H1 (cell line): ENCODE measurements around the gene MMS22L. TPM values are rescaled to one million over a fixed set of nuclear protein-coding genes. Genes with fewer than 3 reads are reported as not detected.

Experiments used
- ASH2L ChIP-seq: fragments of 200-600, 300-600 bp; sonication (generic); IDR thresholded peaks from one replicate; pipeline ENCODE4 v1.7.1; 2017; ENCODE audit warnings: low read length
- BCL11A ChIP-seq, 2 experiments: IDR thresholded peaks; one replicate each; pipeline ENCODE4 v1.6.1; 2011; ENCODE audit warnings: low read depth in 2 of 2, low read length in 2 of 2, mild to moderate bottlenecking in 2 of 2
- CTBP2 ChIP-seq: IDR thresholded peaks from 2 replicates; pipeline ENCODE4 v1.7.0; 2011; ENCODE audit warnings: borderline replicate concordance, mild to moderate bottlenecking, moderate library complexity, mixed read lengths, low read length; ENCODE audit not compliant: insufficient read depth, insufficient read length
- RFX5 ChIP-seq: IDR thresholded peaks from 2 replicates; pipeline ENCODE4 v1.6.1; 2011; ENCODE audit warnings: low read depth, low read length, improper control_type of control experiment, borderline replicate concordance
- TAF1 ChIP-seq: IDR thresholded peaks from 2 replicates; pipeline ENCODE4 v1.6.1; 2011; ENCODE audit warnings: mild to moderate bottlenecking, low read depth, low read length
- USF2 ChIP-seq: IDR thresholded peaks from 2 replicates; pipeline ENCODE4 v1.6.1; 2011; ENCODE audit warnings: low read length, improper control_type of control experiment
- polyA plus RNA-seq, 7 experiments: library from polyadenylated mRNA; depleted of rRNA in 3 of 7; stranded (reverse) in 5 of 7; unstranded in 2 of 7; fragments of >200 nt in 5 of 7; fragments of 200-250 nt in 2 of 7; gene quantifications; 1 replicate in 5 of 7; 2 replicates in 1 of 7; 4 replicates in 1 of 7; pipeline versions ENCODE4 v1.2.1 to v1.2.3, GENCODE V29; 2011 to 2013; ENCODE audit warnings: missing spikeins in 2 of 7, mixed read lengths in 2 of 7
- total RNA-seq: library from RNA; stranded (reverse); fragmentation: NEBNext Ultra II Directional; extraction: Animal tissue kit (Norgen Biotek cat#: 25700); gene quantifications from 2 replicates; pipeline ENCODE4 v1.2.1, GENCODE V29; 2021
- TF ChIP-seq, protein P1 (sequence below): IDR thresholded peaks from 2 replicates; pipeline ENCODE4 v1.6.1; 2012; ENCODE audit warnings: low read length, inconsistent platforms

MMS22L gene
- total and polyA plus RNA-seq, 2 of the 8 experiments (the other 6 are each of a cell fraction or from before 2014, with no cell fraction given), result 11.1 to 32.6 TPM

DNA sequence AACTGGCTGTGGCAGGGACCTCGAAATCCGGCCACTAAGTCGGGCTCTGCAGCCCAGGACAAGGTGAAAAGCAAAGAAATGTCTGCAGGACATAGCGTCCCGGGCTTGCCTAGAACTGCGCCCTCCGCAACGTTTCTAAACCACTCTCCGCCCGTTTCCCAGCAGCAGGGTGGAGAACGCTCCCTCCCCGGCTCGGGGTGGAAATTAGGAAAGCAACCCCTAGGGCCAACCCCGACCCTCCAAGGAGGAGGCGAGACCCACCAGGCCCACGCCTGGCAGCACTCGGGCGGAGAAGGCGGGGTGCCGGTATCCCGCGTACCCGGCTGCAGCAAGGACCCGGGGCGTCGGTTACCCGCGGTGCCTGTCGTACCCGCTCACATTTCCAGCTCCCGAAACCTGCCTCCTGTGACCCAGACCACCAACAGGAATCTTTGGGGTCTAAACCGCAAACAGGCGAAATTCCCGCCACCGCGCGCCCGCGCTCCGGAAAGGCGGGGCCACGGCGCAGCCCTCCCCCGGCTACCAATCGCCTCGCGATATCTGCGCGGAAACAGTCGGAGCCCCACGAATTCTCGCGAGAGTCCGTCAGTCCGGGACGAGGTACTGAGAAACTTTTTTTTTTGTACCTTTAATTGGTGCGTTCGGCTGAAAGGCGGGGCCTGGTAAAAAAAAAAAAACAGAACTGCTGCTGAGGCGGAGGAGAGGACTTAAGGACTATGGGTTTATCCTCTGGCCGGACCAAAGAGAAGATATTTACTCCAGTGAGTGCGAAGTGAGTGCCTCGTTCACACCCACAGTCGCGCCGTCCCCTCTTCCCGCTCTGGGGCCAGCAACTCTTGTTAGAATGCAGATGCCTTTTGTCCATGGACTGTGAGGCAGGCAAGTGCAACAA is at the start of gene MMS22L (continued):
- TF ChIP-seq USF2 (no peak), TAF1 (peak; percentile 86), CTBP2 (no peak), BCL11A (IDR thresholded peaks at IDR 0.05; ENCODE audit: low read depth in 2 of 2, low read length in 2 of 2) (no peak), ASH2L (peak; percentile 98), RFX5 (no peak)
- TF ChIP-seq, protein P1, sequence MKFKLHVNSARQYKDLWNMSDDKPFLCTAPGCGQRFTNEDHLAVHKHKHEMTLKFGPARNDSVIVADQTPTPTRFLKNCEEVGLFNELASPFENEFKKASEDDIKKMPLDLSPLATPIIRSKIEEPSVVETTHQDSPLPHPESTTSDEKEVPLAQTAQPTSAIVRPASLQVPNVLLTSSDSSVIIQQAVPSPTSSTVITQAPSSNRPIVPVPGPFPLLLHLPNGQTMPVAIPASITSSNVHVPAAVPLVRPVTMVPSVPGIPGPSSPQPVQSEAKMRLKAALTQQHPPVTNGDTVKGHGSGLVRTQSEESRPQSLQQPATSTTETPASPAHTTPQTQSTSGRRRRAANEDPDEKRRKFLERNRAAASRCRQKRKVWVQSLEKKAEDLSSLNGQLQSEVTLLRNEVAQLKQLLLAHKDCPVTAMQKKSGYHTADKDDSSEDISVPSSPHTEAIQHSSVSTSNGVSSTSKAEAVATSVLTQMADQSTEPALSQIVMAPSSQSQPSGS, result peak; percentile 58; the same call in 1 of the 2 replicates
